Stomach smooth muscle (tissue), 2 donors: ENCODE results near the gene ZBTB38.

Experiments used
- H3K27ac ChIP-seq: one replicate; pipeline ENCODE4 v1.7.0; 2013; ENCODE audit warnings: mild to moderate bottlenecking, low read length, inconsistent platforms
- H3K27me3 ChIP-seq, 2 donors: one replicate each; pipeline ENCODE4 v1.7.0; 2013; ENCODE audit warnings: low read length in 2 of 2; ENCODE audit not compliant: insufficient read depth in 2 of 2, control insufficient read depth in 1 of 2
- H3K36me3 ChIP-seq, 2 donors: one replicate each; pipeline ENCODE4 v1.7.0; 2013; ENCODE audit warnings: low read length in 2 of 2; ENCODE audit not compliant: control insufficient read depth in 2 of 2, insufficient read depth in 2 of 2
- H3K4me1 ChIP-seq: one replicate; pipeline ENCODE4 v1.7.0; 2013; ENCODE audit warnings: low read length; ENCODE audit not compliant: control insufficient read depth, insufficient read depth
- H3K4me3 ChIP-seq, 2 donors: one replicate each; pipeline ENCODE4 v1.7.0; 2013; ENCODE audit warnings: low read length in 2 of 2
- H3K9ac ChIP-seq, 2 donors: one replicate each; pipeline ENCODE4 v1.7.0; 2013; ENCODE audit warnings: low read length in 2 of 2, mild to moderate bottlenecking in 1 of 2
- H3K9me3 ChIP-seq, 2 donors: one replicate each; pipeline ENCODE4 v1.7.0; 2013; ENCODE audit warnings: low read length in 2 of 2; ENCODE audit not compliant: control insufficient read depth in 2 of 2
- donor health status: healthy.
- donor health status: Pancreatic carcinoma.

The ZBTB38 gene

GRCh38 chr3:141368925-141369794 lies 856 bp downstream of the ZBTB38 start:
- peak overlapping the region in 1 of 2 donors; percentile 62 for H3K4me3 ChIP-seq
- H3K36me3 ChIP-seq: no peaks in the 10 kb centered on the region
- no peak overlapping the region for H3K9ac ChIP-seq
- peaks cover 29% of the 10 kb centered on the region for H3K4me1 ChIP-seq
- no peaks in the 10 kb centered on the region for H3K9me3 ChIP-seq
- peak overlapping the region; percentile 79 for H3K27ac ChIP-seq
- no peaks in the 10 kb centered on the region for H3K27me3 ChIP-seq

- Histone ChIP-seq H3K4me3 (no peak overlapping the region), H3K9me3 (no peaks in the 10 kb centered on the region), H3K36me3 (no peaks in the 10 kb centered on the region), H3K9ac (no peak overlapping the region), H3K27ac (peak overlapping the region; percentile 32), H3K4me1 (peaks cover 29% of the 10 kb centered on the region), H3K27me3 (no peaks in the 10 kb centered on the region)
These were observed 1.8 kb downstream of the ZBTB38 start for GRCh38 chr3:141370065-141370533.

GRCh38 chr3:141371882-141372281 lies 3.6 kb downstream of the ZBTB38 start:
- Histone ChIP-seq H3K27ac (no peak overlapping the region), H3K9me3 (no peaks in the 10 kb centered on the region), H3K36me3 (no peaks in the 10 kb centered on the region), H3K4me3 (no peak overlapping the region), H3K27me3 (no peaks in the 10 kb centered on the region), H3K4me1 (peaks cover 20% of the 10 kb centered on the region), H3K9ac (no peak overlapping the region)

- Histone ChIP-seq H3K9ac (no peak overlapping the region), H3K27me3 (no peaks in the 10 kb centered on the region), H3K9me3 (no peaks in the 10 kb centered on the region), H3K36me3 (no peaks in the 10 kb centered on the region), H3K27ac (no peak overlapping the region), H3K4me1 (peaks cover 16% of the 10 kb centered on the region), H3K4me3 (no peak overlapping the region)
These were observed 4.4 kb downstream of the ZBTB38 start for GRCh38 chr3:141372656-141373055.

GRCh38 chr3:141373232-141373631 lies 4.9 kb downstream of the ZBTB38 start:
- Histone ChIP-seq H3K27me3 (no peaks in the 10 kb centered on the region), H3K4me1 (peaks cover 10% of the 10 kb centered on the region)

GRCh38 chr3:141373768-141374526 lies 5.6 kb downstream of the ZBTB38 start:
- no peak overlapping the region for H3K9ac ChIP-seq
- H3K4me1 ChIP-seq: peaks cover 5% of the 10 kb centered on the region
- no peaks in the 10 kb centered on the region for H3K36me3 ChIP-seq
- H3K27ac ChIP-seq: no peak overlapping the region
- no peaks in the 10 kb centered on the region for H3K9me3 ChIP-seq
- H3K4me3 ChIP-seq: no peak overlapping the region
- H3K27me3 ChIP-seq: no peaks in the 10 kb centered on the region

More at GRCh38 chr3:141373232-141373631, 4.9 kb downstream of the ZBTB38 start:
- Histone ChIP-seq H3K27ac (no peak overlapping the region), H3K4me3 (no peak overlapping the region), H3K9ac (no peak overlapping the region), H3K36me3 (no peaks in the 10 kb centered on the region), H3K9me3 (no peaks in the 10 kb centered on the region)

GRCh38 chr3:141375381-141376301 lies 7.3 kb downstream of the ZBTB38 start:
- Histone ChIP-seq H3K27ac (no peak overlapping the region), H3K4me1 (peaks cover 3% of the 10 kb centered on the region), H3K4me3 (no peak overlapping the region), H3K27me3 (no peaks in the 10 kb centered on the region), H3K36me3 (no peaks in the 10 kb centered on the region), H3K9me3 (no peaks in the 10 kb centered on the region), H3K9ac (no peak overlapping the region)

- Histone ChIP-seq H3K9me3 (no peaks in the 10 kb centered on the region), H3K9ac (no peak overlapping the region), H3K27ac (no peak overlapping the region), H3K4me3 (no peak overlapping the region), H3K36me3 (no peaks in the 10 kb centered on the region), H3K4me1 (peaks cover 3% of the 10 kb centered on the region), H3K27me3 (no peaks in the 10 kb centered on the region)
These were observed 9.1 kb downstream of the ZBTB38 start for GRCh38 chr3:141377377-141377776.

GRCh38 chr3:141378556-141378955 lies 10.3 kb downstream of the ZBTB38 start:
- Histone ChIP-seq H3K9me3 (no peaks in the 10 kb centered on the region), H3K4me3 (no peak overlapping the region), H3K4me1 (peaks cover 5% of the 10 kb centered on the region), H3K9ac (no peak overlapping the region), H3K27ac (no peak overlapping the region), H3K36me3 (no peaks in the 10 kb centered on the region), H3K27me3 (no peaks in the 10 kb centered on the region)

GRCh38 chr3:141379250-141379966 lies 11.1 kb downstream of the ZBTB38 start:
- Histone ChIP-seq H3K9ac (no peak overlapping the region), H3K4me1 (peaks cover 8% of the 10 kb centered on the region), H3K36me3 (no peaks in the 10 kb centered on the region), H3K9me3 (no peaks in the 10 kb centered on the region), H3K27me3 (no peaks in the 10 kb centered on the region), H3K27ac (no peak overlapping the region), H3K4me3 (no peak overlapping the region)
